Measurements from ENCODE around the gene CEP112.
"Not testable (repeated sequence)": the region's sequence is repeated elsewhere in the genome, so short reads cannot be mapped to it uniquely, and the experiment has no call there.

Gene CEP112

DNA sequence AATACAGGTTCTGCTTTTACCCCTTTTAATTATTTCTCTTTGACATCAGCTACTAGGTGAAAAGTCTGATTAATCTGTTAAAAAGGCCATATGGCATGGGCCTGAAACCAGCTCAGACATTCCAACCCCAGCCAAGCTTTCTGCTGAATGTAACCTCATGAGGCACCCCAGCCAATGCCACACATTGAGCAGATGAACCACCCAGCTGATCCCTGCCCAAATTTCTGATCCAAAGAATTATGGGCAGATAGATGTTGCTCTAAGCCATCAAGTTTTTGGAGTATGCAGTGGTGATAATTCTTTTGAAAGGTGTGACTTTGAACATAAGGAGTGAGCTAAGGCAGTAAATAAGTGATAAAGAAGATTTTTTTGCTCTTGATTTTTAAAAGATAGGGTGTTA lies 452.9 kb downstream of the CEP112 start:
- no peak for TF ChIP-seq CTCF (IDR thresholded peaks at IDR 0.05; ENCODE audit: borderline replicate concordance, insufficient read depth, low read depth, low read length)
- no peak overlapping the region for H3K4me3 ChIP-seq (ENCODE audit: low read depth, low read length)

DNA sequence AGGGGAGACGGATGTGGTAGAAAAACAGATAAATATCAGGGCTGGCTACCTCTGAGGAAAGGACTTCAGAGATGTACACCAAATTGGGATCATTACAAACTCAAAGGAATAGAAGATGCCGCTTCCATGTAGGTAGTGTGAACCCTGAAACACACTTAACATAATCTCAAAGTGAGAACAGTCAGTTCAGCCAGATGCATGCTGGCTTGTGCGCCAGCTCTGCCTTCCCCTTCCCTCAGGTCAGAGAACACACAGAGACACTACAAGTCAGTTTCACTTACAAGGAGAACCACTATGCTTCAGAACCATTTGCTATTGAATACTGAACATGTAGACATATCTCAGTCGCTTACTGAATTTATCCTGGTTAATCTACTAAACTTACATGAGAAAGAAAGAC lies 454.5 kb downstream of the CEP112 start:
- no peak for TF ChIP-seq CTCF (IDR thresholded peaks at IDR 0.05; ENCODE audit: borderline replicate concordance, insufficient read depth, low read depth, low read length)
- no peak overlapping the region for H3K4me3 ChIP-seq (ENCODE audit: low read depth, low read length)

GRCh38 chr17:65733314-65733713 lies 458.6 kb downstream of the CEP112 start:
- no peak for TF ChIP-seq CTCF (IDR thresholded peaks at IDR 0.05; ENCODE audit: borderline replicate concordance, insufficient read depth, low read depth, low read length)
- H3K4me3 ChIP-seq (ENCODE audit: low read depth, low read length) = no peak overlapping the region

- not testable (repeated sequence) for H3K4me3 ChIP-seq (ENCODE audit: low read depth, low read length)
Measured at GRCh38 chr17:65732667-65733066, 459.3 kb downstream of the CEP112 start.

DNA sequence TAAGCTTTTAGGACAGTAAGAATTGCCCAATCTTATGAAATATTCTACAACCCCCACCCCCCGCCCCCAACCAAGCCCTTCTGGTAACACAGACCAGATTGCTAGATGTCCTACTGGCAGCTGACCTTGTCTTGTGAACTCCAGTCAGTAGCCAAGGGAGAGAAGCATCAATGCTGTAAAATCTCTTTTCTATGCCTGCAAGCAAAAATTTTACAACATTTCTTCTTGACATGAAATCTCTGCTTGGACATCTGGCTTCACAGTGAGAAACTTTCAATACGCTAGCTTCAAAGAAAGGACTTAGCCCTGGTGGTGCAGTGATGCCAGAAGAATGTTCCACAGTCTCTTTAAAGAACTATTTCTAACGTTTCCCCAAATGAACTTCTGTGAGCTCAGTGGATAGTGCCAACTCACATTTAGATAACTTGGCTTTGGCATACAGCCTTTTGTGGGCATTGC lies 461.2 kb downstream of the CEP112 start:
- H3K4me3 ChIP-seq (ENCODE audit: low read depth, low read length) = no peak overlapping the region
- no peak for TF ChIP-seq CTCF (IDR thresholded peaks at IDR 0.05; ENCODE audit: borderline replicate concordance, insufficient read depth, low read depth, low read length)

GRCh38 chr17:65729207-65729606 lies 462.7 kb downstream of the CEP112 start:
- no peak for TF ChIP-seq CTCF (IDR thresholded peaks at IDR 0.05; ENCODE audit: borderline replicate concordance, insufficient read depth, low read depth, low read length)
- no peak overlapping the region for H3K4me3 ChIP-seq (ENCODE audit: low read depth, low read length)

- TF ChIP-seq CTCF (IDR thresholded peaks at IDR 0.05; ENCODE audit: borderline replicate concordance, insufficient read depth, low read depth, low read length) = no peak
- no peak overlapping the region for H3K4me3 ChIP-seq (ENCODE audit: low read depth, low read length)
Measured at GRCh38 chr17:65727832-65728231, 464.1 kb downstream of the CEP112 start.

DNA sequence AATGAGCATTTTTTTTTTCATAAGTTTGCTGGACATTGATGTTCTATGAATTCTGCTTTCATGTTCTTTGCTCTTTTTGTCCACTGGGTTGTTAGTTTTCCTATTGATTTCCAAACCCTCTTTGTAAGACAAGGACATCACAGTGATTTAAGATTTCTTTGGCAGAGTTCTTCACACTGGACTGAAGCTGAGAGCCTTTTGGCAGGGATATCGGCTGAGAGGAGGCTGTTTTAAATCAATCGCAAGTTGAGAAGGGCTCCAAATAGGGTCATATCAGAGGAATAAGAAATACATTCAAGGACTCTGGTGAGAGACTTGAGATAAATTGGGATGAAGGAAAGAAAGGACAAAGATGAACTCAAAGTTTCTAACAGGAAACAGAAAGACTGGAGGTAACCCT lies 464.7 kb downstream of the CEP112 start:
- no peak for TF ChIP-seq CTCF (IDR thresholded peaks at IDR 0.05; ENCODE audit: borderline replicate concordance, insufficient read depth, low read depth, low read length)
- no peak overlapping the region for H3K4me3 ChIP-seq (ENCODE audit: low read depth, low read length)
